NCI-H2171 (cell line): ENCODE data around the gene RNF220.
"Not testable (repeated sequence)": the region's sequence is repeated elsewhere in the genome, so short reads cannot be mapped to it uniquely, and the experiment has no call there.

Experiments
- DNase-seq: peaks from one replicate; lab custom pipeline; 2025; lab: John Stamatoyannopoulos, UW

RNF220 gene

DNA sequence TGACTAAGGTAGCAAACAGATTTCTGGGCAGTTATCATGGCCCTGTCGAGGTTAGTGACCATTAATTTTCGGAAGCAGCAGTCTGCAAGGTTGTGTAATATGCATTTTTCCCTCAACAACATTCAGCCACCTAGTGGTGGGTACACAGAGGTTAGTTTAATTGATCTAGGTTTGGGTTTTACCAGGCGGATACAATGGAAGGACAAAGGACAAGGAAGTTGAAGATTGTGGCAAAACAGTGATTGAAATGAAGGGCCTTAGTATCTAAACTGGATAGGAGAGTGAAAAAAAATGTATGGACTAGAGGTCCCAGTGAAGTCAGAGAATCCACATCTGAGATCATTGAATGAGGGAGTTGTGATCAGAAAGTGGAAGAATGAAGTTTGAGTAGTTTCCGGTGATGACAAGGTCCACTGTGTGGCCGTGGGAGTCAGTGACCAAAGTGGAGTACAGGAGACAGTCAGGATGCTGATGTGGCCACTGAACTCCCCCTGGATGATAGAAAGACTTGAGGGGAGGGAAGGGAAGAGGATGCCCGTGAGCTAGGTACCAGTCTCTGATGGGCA is 272.2 kb downstream of the RNF220 start:
- DNase-seq = no peak

- DNase-seq = no peak
Observed at GRCh38 chr1:44678120-44678519, 273.1 kb downstream of the RNF220 start.

DNA sequence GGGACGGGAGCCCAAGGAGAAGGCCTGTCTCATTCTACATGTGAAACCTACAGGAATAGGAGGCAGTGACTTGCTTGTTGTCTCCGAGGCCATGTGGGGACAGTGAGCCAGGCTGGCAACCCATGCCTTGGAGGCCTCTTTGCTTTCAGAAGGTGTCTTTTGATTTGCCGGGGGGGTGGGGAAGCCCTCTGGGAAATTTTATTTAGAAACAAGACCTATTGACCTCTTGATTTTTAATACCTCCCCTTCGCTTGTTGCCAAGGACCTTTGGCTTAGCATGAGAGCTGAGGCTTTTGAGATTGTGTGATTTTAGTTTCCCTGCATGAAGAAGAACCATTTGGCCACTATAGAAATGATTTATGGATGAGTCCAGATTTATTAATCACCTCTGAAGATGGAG is 273.6 kb downstream of the RNF220 start:
- no peak for DNase-seq

- no peak for DNase-seq
Observed at GRCh38 chr1:44679468-44679867, 274.4 kb downstream of the RNF220 start.

GRCh38 chr1:44681905-44682882 is 277.1 kb downstream of the RNF220 start:
- no peak for DNase-seq

- no peak for DNase-seq
Observed at GRCh38 chr1:44682883-44683265, 277.8 kb downstream of the RNF220 start.

- no peak for DNase-seq
Observed at GRCh38 chr1:44684525-44684924, 279.5 kb downstream of the RNF220 start.

- DNase-seq = no peak
Observed at GRCh38 chr1:44685218-44685617, 280.2 kb downstream of the RNF220 start.

DNA sequence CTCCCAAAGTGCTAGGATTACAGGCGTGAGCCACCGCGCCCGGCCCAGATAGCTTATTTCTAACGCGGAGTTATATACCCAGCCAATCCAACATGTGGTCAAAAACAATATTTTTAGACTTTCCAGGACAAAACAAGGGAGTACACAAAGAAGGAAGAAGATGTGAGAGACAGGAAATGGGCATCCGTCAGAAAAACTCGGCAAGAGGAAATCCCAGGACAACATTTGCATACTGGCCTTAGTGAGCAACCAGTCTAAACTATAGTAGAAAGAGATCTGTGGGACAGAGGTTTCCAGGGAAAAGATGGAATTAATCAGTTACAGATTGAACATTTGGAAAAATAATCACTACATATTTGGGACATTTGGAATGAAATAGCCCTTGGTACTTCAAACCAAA is 280.8 kb downstream of the RNF220 start:
- DNase-seq = no peak

DNA sequence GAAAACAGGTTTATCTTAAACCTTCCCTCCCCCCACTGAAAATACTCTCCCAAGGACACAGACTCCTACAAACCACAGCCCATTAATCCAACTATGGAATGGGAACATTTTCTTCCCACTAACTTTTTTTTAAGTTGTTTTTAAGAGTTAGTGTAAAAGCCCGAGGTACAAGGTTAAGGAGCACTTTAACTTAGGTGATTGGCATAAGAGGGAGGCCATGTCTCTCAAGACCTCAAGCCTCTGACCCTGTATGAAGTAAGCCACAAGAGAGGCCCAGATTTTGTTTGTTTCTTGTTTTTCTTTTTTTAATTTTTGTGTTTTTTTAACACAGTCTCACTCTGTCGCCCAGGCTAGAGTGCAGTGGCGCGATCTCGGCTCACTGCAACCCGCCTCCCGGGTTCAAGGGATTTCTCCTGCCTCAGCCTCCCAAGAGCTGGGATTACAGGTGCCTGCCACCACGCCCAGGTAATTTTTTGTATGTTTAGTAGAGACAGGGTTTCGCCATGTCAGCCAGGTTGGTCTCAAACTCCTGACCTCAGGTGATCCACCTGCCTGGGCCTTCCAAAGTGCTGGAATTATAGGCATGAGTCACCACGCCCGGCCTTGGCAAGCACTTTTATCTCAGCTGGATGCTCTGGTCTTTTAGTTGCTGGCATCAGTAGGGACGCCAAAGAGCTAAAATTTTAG is 283.8 kb downstream of the RNF220 start:
- DNase-seq = no peak

- no peak for DNase-seq
Observed at GRCh38 chr1:44689447-44689765, 284.4 kb downstream of the RNF220 start.

DNA sequence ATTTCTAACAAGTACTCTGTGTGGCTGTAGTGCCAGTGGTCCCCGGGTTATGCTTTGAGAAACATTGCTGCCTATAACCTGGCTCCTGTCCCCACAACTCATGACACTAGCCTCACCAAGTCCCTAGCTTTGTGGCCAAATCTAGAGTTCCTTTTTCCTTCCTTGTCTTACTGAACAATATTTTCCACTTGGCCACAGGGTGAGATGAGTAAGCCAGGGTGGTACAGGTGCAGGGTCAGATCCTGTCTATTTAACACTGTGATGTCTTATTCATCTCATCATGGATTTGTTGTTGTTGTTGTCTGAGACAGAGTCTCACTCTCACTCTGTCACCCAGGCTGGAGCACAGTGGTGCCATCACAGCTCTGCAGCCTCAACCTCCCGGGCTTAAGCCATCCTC is 288.1 kb downstream of the RNF220 start:
- DNase-seq = no peak

DNA sequence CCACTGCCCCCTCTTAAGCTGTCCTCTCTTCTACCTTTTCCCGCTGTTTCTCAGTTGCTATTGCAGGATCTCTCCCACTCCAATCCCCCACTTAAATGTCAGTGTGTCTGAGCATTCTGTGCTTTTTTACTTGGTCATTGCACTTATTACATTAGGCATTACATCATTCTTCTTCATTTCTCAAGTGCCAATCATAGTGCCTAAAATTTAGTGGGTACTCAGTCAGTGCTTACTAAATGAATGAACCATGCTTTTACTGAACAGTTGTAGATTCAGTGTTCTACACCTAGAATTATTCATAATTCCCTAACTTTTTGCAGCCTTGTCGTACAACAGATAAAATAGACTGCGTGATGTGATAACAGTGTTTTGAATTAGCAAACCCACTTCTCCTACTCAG is 288.8 kb downstream of the RNF220 start:
- no peak for DNase-seq

DNA sequence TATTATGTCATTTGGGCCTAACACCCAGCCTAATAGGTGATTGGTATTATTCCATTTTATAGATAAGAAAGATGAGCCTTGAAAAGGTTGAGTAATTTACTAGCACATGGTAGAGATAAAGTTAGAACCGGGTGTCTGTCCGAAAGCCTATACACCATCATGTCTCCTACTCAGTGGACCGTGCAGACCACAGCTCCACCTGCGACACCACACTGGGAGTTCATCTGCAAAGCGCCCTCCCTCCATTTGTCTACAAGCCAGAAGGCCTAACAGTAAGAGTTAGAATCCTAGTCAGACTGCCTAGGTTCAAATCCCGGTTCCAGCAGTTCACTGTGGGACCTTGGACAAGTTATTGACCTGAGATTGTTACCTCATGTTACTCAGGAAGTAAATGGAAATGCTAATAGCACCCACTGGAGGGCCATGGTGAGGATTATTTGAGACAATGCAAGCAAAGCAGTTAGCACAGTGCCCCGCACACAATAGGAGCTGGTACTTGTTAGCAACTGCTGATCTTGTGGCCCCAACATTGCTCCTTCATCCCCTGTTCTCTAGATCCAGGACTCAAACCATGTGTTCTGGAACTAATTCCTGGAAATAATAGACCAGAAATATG is 289.9 kb downstream of the RNF220 start:
- DNase-seq = no peak

- no peak for DNase-seq
Observed at GRCh38 chr1:44695671-44696070, 290.6 kb downstream of the RNF220 start.

DNA sequence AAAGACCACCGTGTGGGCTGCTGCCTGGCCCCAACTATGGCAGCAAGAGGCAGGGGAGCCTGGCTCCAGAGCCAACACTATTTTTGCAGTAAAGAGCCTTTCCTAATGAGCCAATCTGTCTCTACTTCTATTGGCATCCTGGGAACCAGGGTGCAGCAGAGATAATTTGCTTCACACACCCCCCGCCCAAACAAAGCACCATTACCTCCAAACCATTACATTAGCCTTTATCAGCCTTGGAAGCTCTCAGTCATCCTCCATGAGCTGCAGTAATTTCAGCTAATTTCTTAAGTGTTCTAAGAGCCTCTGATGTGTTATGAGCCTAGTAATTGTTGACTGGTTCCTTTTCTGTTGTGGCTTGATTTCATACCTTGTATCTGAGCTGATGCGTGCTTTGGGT is 291.0 kb downstream of the RNF220 start:
- DNase-seq = no peak

DNA sequence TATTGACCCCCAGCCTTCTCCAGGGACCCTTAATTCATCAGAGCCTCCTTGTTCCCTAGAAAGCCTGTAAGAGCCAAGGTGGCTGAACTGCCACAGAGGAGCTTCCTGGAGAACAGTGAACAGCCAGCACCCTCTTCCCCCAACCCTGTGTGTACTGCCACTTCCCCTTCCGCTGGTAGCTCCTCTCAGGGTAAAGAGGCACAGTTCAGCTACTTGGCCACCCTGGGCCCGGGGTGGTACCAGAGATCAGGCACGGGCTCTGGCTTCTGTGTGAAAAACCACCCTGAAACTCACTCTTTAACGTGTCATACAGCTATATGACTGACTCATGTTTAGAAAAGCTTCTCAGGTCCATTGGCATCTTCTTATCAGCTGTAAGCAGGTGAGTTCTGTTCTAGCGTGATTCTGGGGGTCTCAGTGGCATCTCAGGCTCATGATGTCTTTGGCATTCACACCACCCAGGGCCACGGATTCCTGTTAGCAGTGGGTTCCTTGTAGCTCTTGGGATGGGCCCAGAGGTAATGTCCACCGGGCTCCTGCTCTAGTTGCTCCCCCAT is 291.8 kb downstream of the RNF220 start:
- DNase-seq = no peak

DNA sequence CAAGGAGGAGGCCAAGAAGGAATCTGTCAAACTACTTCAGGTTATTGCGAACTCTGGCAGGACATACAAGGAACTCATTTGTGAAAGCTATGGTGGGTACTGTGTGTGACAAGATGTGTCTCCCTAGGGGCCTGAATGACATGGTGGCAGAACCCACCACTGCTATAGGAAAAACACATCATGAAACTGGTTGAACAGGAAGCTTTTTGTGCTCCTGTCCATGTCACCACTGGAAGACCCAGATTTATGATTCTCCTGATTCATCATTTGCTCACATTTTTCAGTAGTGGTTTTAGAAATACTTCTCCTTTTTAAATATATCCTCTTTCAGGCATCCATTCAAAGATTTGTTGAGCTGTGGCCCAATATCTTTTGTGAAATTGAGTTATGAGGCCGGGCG is 293.1 kb downstream of the RNF220 start:
- DNase-seq = no peak

- not testable (repeated sequence) for DNase-seq
Observed at GRCh38 chr1:44699375-44699774, 294.3 kb downstream of the RNF220 start.

- no peak for DNase-seq
Observed at GRCh38 chr1:44700573-44700972, 295.5 kb downstream of the RNF220 start.

- DNase-seq = no peak
Observed at GRCh38 chr1:44701141-44701573, 296.1 kb downstream of the RNF220 start.
